Activated B cell treated with CpG ODN at 0.5 μM for 24 hours (primary cell): Measurements from ENCODE around the gene SLAIN1. TPM values are rescaled to one million over a fixed set of nuclear protein-coding genes. Genes with fewer than 3 reads are reported as not detected.

Experiments used
- ATAC-seq: fragments of 200-7000 bp; cut with Tn5 transposase; one replicate; pipeline ENCODE4 v1.10.0; 2021; ENCODE audit warnings: low read depth, mild to moderate bottlenecking, moderate library complexity
- CTCF ChIA-PET: fragments of 350-600 bp; sonication (Branson Sonifier 250); formaldehyde crosslinking; loops from one replicate; lab custom pipeline; 2021; ENCODE audit warnings: antibody characterized with exemption; lab: Charles Lee
- POLR2A ChIA-PET: fragments of 350-600 bp; sonication (Branson Sonifier 250); formaldehyde crosslinking; loops from one replicate; lab custom pipeline; 2021; ENCODE audit warnings: antibody characterized with exemption; lab: Charles Lee
- DNase-seq: peaks from one replicate; pipeline ENCODE4 v3.0.0; 2022
- H3K27ac Mint-ChIP-seq: one replicate; pipeline ENCODE4 v1.8.0; 2020; ENCODE audit warnings: mixed read lengths
- H3K27me3 Mint-ChIP-seq: one replicate; pipeline ENCODE4 v1.8.0; 2021; ENCODE audit warnings: mixed read lengths
- H3K36me3 Mint-ChIP-seq: one replicate; pipeline ENCODE4 v1.8.0; 2021; ENCODE audit warnings: low read depth, mixed read lengths
- H3K4me1 Mint-ChIP-seq: one replicate; pipeline ENCODE4 v1.8.0; 2021; ENCODE audit warnings: mixed read lengths
- H3K4me3 Mint-ChIP-seq: one replicate; pipeline ENCODE4 v1.8.0; 2020; ENCODE audit warnings: mild to moderate bottlenecking, mixed read lengths
- H3K9me3 Mint-ChIP-seq: one replicate; pipeline ENCODE4 v1.8.0; 2020; ENCODE audit warnings: mixed read lengths
- CTCF ChIP-seq: fragments of 200-600 bp; IDR thresholded peaks from one replicate; pipeline ENCODE4 v1.8.0; 2022; ENCODE audit warnings: antibody characterized with exemption, mild to moderate bottlenecking
- intact Hi-C: fragments of 100-400 bp; cut with micrococcal nuclease; formaldehyde crosslinking; loops from one replicate; pipeline ENCODE4 v1.15.1; 2024
- total RNA-seq: library from RNA; stranded (reverse); gene quantifications from 2 replicates; pipeline ENCODE4 v1.2.3, GENCODE V29; 2022

The SLAIN1 gene
- total RNA-seq, 1 donor from 2014 or later = 16.2 TPM

- peaks cover 10% of the 10 kb centered on the region for H3K27me3 Mint-ChIP-seq
- ATAC-seq = no peak
- ChIA-PET POLR2A (no interaction called here), CTCF (interaction anchor here (0.6 kb wide), 1 partner anchor 22 kb away, joined by 3 read pairs; no protein-coding TSS in a partner anchor)
- H3K27ac Mint-ChIP-seq = no peak overlapping the region
- no peaks in the 10 kb centered on the region for H3K4me1 Mint-ChIP-seq
- no peak for TF ChIP-seq CTCF
- H3K4me3 Mint-ChIP-seq = no peak overlapping the region
- no peaks in the 10 kb centered on the region for H3K9me3 Mint-ChIP-seq
- DNase-seq = no peak
- H3K36me3 Mint-ChIP-seq = no peaks in the 10 kb centered on the region
- intact Hi-C loops = no loop called here
Observed at GRCh38 chr13:77807431-77808135, 110.1 kb downstream of the SLAIN1 start.

- H3K27me3 Mint-ChIP-seq = peaks cover 6% of the 10 kb centered on the region
- no peak for TF ChIP-seq CTCF
- DNase-seq (no peak), ATAC-seq (no peak)
- POLR2A ChIA-PET = interaction anchor here (0.7 kb wide), 1 partner anchor 1314 kb away, joined by 6 read pairs; no protein-coding TSS in a partner anchor
- intact Hi-C loops = no loop called here
- H3K9me3 Mint-ChIP-seq = no peaks in the 10 kb centered on the region
- no peak overlapping the region for H3K4me3 Mint-ChIP-seq
- H3K36me3 Mint-ChIP-seq = no peaks in the 10 kb centered on the region
- no peaks in the 10 kb centered on the region for H3K4me1 Mint-ChIP-seq
- CTCF ChIA-PET = interaction anchor here (2.4 kb wide), 1 partner anchor 311 kb away, joined by 7 read pairs; no protein-coding TSS in a partner anchor
- no peak overlapping the region for H3K27ac Mint-ChIP-seq
Observed at GRCh38 chr13:77810430-77810829, 112.9 kb downstream of the SLAIN1 start.

GRCh38 chr13:77810878-77811277, 113.4 kb downstream of the SLAIN1 start:
- no peaks in the 10 kb centered on the region for H3K36me3 Mint-ChIP-seq
- no peak for TF ChIP-seq CTCF
- no peak overlapping the region for H3K4me3 Mint-ChIP-seq
- no peak for ATAC-seq
- CTCF ChIA-PET = interaction anchor here (2.4 kb wide), 1 partner anchor 310 kb away, joined by 7 read pairs; no protein-coding TSS in a partner anchor
- no peak for DNase-seq
- H3K4me1 Mint-ChIP-seq = no peaks in the 10 kb centered on the region
- intact Hi-C loops = no loop called here
- no peak overlapping the region for H3K27ac Mint-ChIP-seq
- POLR2A ChIA-PET = interaction anchor here (0.7 kb wide), 1 partner anchor 1314 kb away, joined by 6 read pairs; no protein-coding TSS in a partner anchor
- H3K9me3 Mint-ChIP-seq = no peaks in the 10 kb centered on the region
- peaks cover 6% of the 10 kb centered on the region for H3K27me3 Mint-ChIP-seq

- intact Hi-C loops = no loop called here
- Mint-ChIP-seq H3K36me3 (no peaks in the 10 kb centered on the region), H3K4me3 (no peak overlapping the region), H3K27me3 (peaks cover 6% of the 10 kb centered on the region), H3K27ac (no peak overlapping the region), H3K9me3 (no peaks in the 10 kb centered on the region), H3K4me1 (no peaks in the 10 kb centered on the region)
- ChIA-PET POLR2A (no interaction called here), CTCF (interaction anchor here (2.4 kb wide), 1 partner anchor 310 kb away, joined by 7 read pairs; no protein-coding TSS in a partner anchor)
- no peak for TF ChIP-seq CTCF
- DNase-seq = no peak
- ATAC-seq = no peak
Observed at GRCh38 chr13:77811381-77811780, 113.9 kb downstream of the SLAIN1 start.

- Mint-ChIP-seq H3K4me1 (no peaks in the 10 kb centered on the region), H3K27ac (no peak overlapping the region), H3K4me3 (no peak overlapping the region), H3K27me3 (peaks cover 6% of the 10 kb centered on the region), H3K9me3 (no peaks in the 10 kb centered on the region), H3K36me3 (no peaks in the 10 kb centered on the region)
- ChIA-PET CTCF (no interaction called here), POLR2A (no interaction called here)
- DNase-seq (no peak), ATAC-seq (no peak)
- no peak for TF ChIP-seq CTCF
- intact Hi-C loops = no loop called here
Observed at GRCh38 chr13:77811981-77812380, 114.5 kb downstream of the SLAIN1 start.

Other genes with a start within 250 kb of the SLAIN1 start
- gene SCEL, start 162.0 kb upstream of the SLAIN1 start, total RNA-seq = not detected in 2 replicates
- not detected in 2 replicates for gene EDNRB, start 221.1 kb downstream of the SLAIN1 start, total RNA-seq